Left lung (tissue), 10 donors: ENCODE results near the gene MYH7B. TPM values are rescaled to one million over a fixed set of nuclear protein-coding genes. Genes with fewer than 3 reads are reported as not detected.

Experiments
- ATAC-seq: fragments of 200-7000 bp; cut with Tn5 transposase; one replicate; pipeline ENCODE4 v1.9.1; 2020; ENCODE audit warnings: moderate library complexity
- DNase-seq, 4 donors: peaks; one replicate each; pipeline ENCODE4 v3.0.0-alpha.2; 2013 to 2020
- H3K27ac ChIP-seq, 2 donors: fragments of 200-600 bp; sonication (generic) in 1 of 2; one replicate each; pipeline versions ENCODE4 v1.5.0 to v1.8.0; 2020 to 2021
- H3K27me3 ChIP-seq, 2 donors: fragments of 200-600 bp; sonication (generic) in 1 of 2; one replicate each; pipeline versions ENCODE4 v1.5.0 to v1.8.0; 2020 to 2021
- H3K36me3 ChIP-seq, 2 donors: fragments of 200-600 bp; sonication (generic) in 1 of 2; one replicate each; pipeline versions ENCODE4 v1.5.0 to v1.8.0; 2020 to 2021
- H3K4me1 ChIP-seq, 2 donors: fragments of 200-600 bp; one replicate each; pipeline ENCODE4 v1.8.0; 2021
- H3K4me3 ChIP-seq, 2 donors: fragments of 200-600 bp; sonication (generic) in 1 of 2; one replicate each; pipeline versions ENCODE4 v1.5.0 to v1.8.0; 2020 to 2021; ENCODE audit warnings: mild to moderate bottlenecking in 1 of 2
- H3K9me3 ChIP-seq, 2 donors: fragments of 200-600 bp; sonication (generic) in 1 of 2; one replicate each; pipeline versions ENCODE4 v1.5.0 to v1.8.0; 2020 to 2021
- intact Hi-C, 2 donors: fragments of 100-400 bp; cut with DNase I; formaldehyde crosslinking; loops; one replicate each; pipeline versions ENCODE4 v1.11.2 to v1.14.2; 2022
- polyA plus RNA-seq, 6 donors: library from polyadenylated mRNA; unstranded; fragments of 120-200 nt; gene quantifications; one replicate each; pipeline ENCODE4 v1.2.1, GENCODE V29; 2013; ENCODE audit not compliant: insufficient read length in 6 of 6
- total RNA-seq, 2 donors: library from RNA; stranded (reverse); fragmentation: NEBNext Ultra II Directional; extraction: Animal tissue kit (Norgen Biotek cat#: 25700); gene quantifications; one replicate each; pipeline ENCODE4 v1.2.1, GENCODE V29; 2021
- TF ChIP-seq, protein P1 (sequence below), 2 donors: fragments of 200-600 bp; sonication (generic) in 1 of 2; IDR thresholded peaks; one replicate each; pipeline versions ENCODE4 v1.5.0 to v1.8.0; 2021; ENCODE audit warnings: antibody characterized with exemption in 2 of 2
- donor health status: DM: no; HTN: yes; CAD: no.
- donor health status: DM: no; HTN: no; CAD: no.

MYH7B gene
- total and polyA plus RNA-seq, 8 donors = 0.34 to 2.7 (median 2.0) TPM

DNA sequence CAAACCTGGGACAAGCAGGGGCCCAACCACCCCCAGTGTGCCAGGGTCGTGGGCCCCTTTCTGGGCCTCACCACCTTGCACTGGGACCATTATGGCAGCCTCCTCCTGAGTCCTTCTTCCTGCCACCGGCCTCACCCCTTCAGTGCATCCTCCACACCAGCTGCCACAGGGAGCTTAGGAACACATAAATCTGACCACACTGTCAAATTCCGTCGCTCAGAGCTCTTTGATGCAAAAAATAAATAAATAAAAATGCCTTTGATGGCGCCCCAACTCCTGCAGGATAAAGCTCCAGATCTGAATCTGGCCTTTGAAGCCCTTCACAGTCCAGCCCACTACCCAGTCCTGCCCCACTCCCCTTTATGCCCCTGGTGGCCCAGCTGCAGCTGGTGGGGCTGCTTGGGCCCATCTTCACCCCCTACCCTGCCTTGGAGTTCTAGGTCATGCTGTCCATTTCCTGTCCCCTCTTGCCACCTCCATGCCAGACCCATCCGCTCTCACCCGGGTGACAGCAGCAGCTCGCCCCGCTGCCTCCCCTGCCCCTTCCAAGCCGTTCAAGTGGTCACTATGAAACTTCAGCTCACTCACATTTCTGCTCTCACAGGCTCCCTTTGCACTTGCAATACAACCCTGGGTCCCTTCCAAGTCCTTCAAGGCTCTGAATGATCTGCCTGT, 16.0 kb downstream of the MYH7B start:
- peak in 1 of 4 donors; percentile 40 for DNase-seq
- no peak overlapping the region for H3K4me3 ChIP-seq
- intact Hi-C loops = no loop called here
- H3K9me3 ChIP-seq = no peaks in the 10 kb centered on the region
- no peaks in the 10 kb centered on the region for H3K4me1 ChIP-seq
- TF ChIP-seq, protein P1, sequence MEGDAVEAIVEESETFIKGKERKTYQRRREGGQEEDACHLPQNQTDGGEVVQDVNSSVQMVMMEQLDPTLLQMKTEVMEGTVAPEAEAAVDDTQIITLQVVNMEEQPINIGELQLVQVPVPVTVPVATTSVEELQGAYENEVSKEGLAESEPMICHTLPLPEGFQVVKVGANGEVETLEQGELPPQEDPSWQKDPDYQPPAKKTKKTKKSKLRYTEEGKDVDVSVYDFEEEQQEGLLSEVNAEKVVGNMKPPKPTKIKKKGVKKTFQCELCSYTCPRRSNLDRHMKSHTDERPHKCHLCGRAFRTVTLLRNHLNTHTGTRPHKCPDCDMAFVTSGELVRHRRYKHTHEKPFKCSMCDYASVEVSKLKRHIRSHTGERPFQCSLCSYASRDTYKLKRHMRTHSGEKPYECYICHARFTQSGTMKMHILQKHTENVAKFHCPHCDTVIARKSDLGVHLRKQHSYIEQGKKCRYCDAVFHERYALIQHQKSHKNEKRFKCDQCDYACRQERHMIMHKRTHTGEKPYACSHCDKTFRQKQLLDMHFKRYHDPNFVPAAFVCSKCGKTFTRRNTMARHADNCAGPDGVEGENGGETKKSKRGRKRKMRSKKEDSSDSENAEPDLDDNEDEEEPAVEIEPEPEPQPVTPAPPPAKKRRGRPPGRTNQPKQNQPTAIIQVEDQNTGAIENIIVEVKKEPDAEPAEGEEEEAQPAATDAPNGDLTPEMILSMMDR (IDR thresholded peaks at IDR 0.05) = no peak
- no peaks in the 10 kb centered on the region for H3K36me3 ChIP-seq
- no peak overlapping the region for H3K27ac ChIP-seq
- no peak for ATAC-seq
- H3K27me3 ChIP-seq = no peaks in the 10 kb centered on the region

DNA sequence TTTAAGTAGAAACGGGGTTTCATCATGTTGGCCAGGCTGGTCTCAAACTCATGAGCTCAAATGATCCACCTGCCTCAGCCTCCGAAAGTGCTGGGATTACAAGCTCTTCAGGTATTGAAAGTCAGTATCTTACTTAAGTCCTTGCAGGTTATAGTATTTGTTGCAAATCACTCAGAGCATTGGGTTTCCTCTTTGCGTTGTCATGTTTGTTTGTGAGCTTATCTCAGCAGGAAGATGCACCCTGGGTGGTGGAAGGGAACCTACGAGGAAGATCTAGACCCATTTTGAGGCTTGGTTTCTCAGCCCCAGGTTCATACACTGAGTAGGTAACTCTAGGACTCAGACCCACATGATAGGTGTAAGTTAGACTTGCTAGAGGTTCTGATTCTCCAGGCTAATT, 18.6 kb downstream of the MYH7B start:
- no peak for DNase-seq
- Histone ChIP-seq H3K4me3 (no peak overlapping the region), H3K27ac (no peak overlapping the region), H3K36me3 (no peaks in the 10 kb centered on the region), H3K4me1 (no peaks in the 10 kb centered on the region), H3K27me3 (no peaks in the 10 kb centered on the region), H3K9me3 (no peaks in the 10 kb centered on the region)
- TF ChIP-seq, protein P1 (IDR thresholded peaks at IDR 0.05) = no peak
- ATAC-seq = no peak
- intact Hi-C loops = no loop called here

DNA sequence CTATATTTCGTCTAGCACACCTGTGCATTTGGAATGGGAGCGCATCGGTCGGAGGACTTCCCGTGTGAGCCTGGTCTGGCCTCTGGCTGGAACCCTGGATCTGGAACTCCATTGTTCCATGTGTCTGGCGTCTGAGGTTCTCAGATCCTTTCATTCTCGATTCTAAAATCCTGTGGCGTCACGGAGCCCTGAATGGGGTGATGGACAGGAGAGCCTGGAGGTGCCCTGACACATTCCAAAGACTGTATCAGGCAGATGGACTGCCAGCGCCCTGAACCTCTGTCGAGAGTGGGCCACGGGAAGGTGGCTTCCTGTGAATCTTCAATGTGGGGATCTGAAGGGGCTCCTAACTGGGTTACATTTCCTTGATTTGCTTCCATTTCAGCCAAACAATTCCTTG, 20.6 kb downstream of the MYH7B start:
- no peak overlapping the region for H3K27ac ChIP-seq
- H3K27me3 ChIP-seq = no peaks in the 10 kb centered on the region

DNA sequence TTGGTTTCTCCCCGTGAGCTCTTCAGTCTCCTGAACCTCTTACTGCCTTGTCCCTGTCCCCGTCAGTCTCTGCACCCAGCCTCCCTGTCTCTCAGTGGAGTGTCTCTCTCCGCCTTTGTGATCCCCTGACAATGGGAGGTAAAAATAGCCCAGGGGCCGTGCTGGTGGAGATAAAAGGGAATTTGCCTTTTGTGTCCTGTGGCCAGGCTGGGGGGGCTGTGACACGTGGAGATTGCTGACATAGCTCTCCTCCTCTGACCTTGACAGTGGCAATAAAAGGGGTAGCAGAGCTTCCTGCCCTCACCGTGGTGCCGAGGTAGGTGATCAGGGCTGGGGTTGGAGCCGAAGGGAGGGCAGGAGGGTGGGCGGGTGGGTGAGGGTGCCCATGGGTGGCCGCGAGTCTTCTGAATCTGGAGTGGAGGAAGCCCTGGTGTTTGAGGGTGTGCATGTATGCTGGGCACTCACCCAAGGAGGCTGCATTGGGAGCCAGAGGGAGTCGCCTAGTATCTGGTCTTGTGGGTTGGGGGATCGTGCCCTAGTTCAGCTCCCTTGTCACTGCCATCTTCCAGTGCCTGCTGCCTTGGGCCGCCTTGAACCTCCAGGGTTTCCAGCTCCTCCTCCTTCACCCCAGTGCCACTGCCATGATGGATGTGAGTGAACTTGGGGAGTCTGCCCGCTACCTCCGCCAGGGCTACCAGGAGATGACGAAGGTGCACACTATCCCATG, 21.9 kb downstream of the MYH7B start:
- H3K9me3 ChIP-seq = no peaks in the 10 kb centered on the region
- DNase-seq (peak in 1 of 4 donors; percentile 39), ATAC-seq (no peak)
- H3K4me1 ChIP-seq = no peaks in the 10 kb centered on the region
- no peak overlapping the region for H3K4me3 ChIP-seq
- TF ChIP-seq, protein P1 (IDR thresholded peaks at IDR 0.05) = no peak
- no peak overlapping the region for H3K27ac ChIP-seq
- H3K36me3 ChIP-seq = no peaks in the 10 kb centered on the region
- intact Hi-C loops = no loop called here
- H3K27me3 ChIP-seq = peaks cover 0 to under 1% of the 10 kb centered on the region in 2 donors

More for the DNA sequence above, 20.6 kb downstream of the MYH7B start:
- no peaks in the 10 kb centered on the region for H3K36me3 ChIP-seq
- intact Hi-C loops = no loop called here
- no peaks in the 10 kb centered on the region for H3K9me3 ChIP-seq
- DNase-seq (peak in 1 of 4 donors; percentile 13), ATAC-seq (no peak)
- no peak overlapping the region for H3K4me3 ChIP-seq
- TF ChIP-seq, protein P1 (IDR thresholded peaks at IDR 0.05) = no peak
- H3K4me1 ChIP-seq = no peaks in the 10 kb centered on the region

DNA sequence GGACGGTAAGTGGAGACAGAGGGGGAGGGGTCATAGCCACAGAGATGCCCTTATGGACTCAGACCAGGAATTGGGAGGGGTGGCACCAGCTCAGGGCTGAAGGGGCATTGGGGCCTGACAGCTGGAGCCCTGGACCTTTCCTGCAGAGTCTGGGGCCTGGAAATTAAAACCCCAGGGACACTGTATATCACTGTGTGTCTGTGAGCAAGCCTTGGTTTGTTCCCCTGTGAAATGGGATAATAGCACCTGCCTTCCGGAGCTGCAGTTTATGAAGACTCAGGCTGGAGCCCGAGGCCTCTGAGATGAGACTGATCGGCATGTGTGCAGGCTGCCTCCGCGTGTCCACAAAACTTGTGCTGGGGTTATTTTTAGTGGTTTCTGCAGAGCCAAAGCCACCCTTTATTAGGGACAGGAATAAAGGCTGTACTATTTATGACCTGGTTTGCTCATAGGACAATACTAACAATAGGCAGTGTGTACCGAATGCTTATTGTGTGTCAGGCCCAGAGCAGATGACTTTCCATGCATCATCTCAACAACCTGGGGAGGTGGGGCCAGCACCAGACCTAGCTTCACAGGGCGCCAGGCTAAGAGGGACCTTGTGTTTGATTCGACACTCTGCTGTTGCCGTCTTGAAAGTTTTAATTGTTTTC, 22.6 kb downstream of the MYH7B start:
- TF ChIP-seq, protein P1 (IDR thresholded peaks at IDR 0.05) = no peak
- intact Hi-C loops = no loop called here
- Histone ChIP-seq H3K9me3 (no peaks in the 10 kb centered on the region), H3K4me1 (no peaks in the 10 kb centered on the region), H3K27ac (no peak overlapping the region), H3K27me3 (peaks cover 0 to 6% of the 10 kb centered on the region in 2 donors), H3K36me3 (no peaks in the 10 kb centered on the region), H3K4me3 (no peak overlapping the region)
- ATAC-seq (no peak), DNase-seq (peak in 1 of 4 donors; percentile 1)
